Subcutaneous abdominal adipose tissue (tissue), 5 donors: ENCODE data around the gene SLC6A3.

Experiments used
- H3K27ac ChIP-seq: one replicate; pipeline ENCODE4 v1.7.0; 2013; ENCODE audit warnings: low read depth, mild to moderate bottlenecking, inconsistent platforms, low read length, moderate library complexity
- H3K27me3 ChIP-seq, 5 donors: one replicate each; pipeline ENCODE4 v1.7.0; 2013; ENCODE audit warnings: low read length in 5 of 5, inconsistent platforms in 1 of 5; ENCODE audit not compliant: control insufficient read depth in 5 of 5, insufficient read depth in 4 of 5
- H3K36me3 ChIP-seq, 5 donors: one replicate each; pipeline ENCODE4 v1.7.0; 2013; ENCODE audit warnings: low read length in 5 of 5; ENCODE audit not compliant: control insufficient read depth in 5 of 5, insufficient read depth in 5 of 5
- H3K4me1 ChIP-seq, 5 donors: one replicate each; pipeline ENCODE4 v1.7.0; 2013; ENCODE audit warnings: low read length in 5 of 5, mild to moderate bottlenecking in 3 of 5, moderate library complexity in 1 of 5; ENCODE audit not compliant: control insufficient read depth in 5 of 5, insufficient read depth in 5 of 5
- H3K4me3 ChIP-seq, 5 donors: one replicate each; pipeline ENCODE4 v1.7.0; 2013; ENCODE audit warnings: low read length in 5 of 5, low read depth in 1 of 5
- H3K9ac ChIP-seq, 5 donors: one replicate each; pipeline ENCODE4 v1.7.0; 2013; ENCODE audit warnings: low read length in 5 of 5, mild to moderate bottlenecking in 4 of 5, moderate library complexity in 3 of 5
- H3K9me3 ChIP-seq, 5 donors: one replicate each; pipeline ENCODE4 v1.7.0; 2013; ENCODE audit warnings: low read length in 5 of 5; ENCODE audit not compliant: control insufficient read depth in 5 of 5
- donor health status: healthy.
- donor health status: healthy.
- donor health status: healthy.
- donor health status: healthy.
- donor health status: healthy.

Gene SLC6A3

DNA sequence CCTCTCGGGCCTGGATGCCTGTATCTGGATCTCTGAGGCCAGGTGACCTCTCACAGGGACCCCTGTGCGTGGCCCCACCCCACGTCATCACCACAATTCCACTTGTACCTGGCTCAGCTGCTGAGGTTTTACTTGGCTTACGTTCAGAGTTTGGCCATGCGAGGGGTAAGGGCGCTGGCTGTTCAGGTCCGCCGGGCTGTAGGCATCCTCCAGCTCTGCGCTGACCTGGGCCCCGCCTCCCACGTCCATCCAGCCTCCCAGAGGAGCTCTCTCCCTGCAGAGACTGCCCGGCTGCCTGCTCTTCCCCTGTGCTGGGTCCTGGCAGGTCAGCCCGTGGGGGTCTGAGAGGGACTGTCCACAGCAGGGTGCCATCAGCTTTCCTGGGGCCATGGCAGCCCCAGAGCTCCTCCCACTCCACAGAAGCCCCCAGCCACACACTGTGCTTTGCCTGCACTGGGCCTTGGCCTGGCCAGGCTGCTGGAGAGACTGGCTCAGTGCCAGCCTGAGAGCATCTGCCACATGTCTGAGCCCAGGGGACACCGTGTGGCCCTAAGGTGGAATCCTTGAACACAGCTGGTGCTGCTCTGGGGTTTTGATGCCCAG is 43.6 kb downstream of the SLC6A3 start:
- peaks cover 6 to 20% (median 14%) of the 10 kb centered on the region in 5 donors for H3K9me3 ChIP-seq
- H3K9ac ChIP-seq = no peak overlapping the region
- no peak overlapping the region for H3K4me3 ChIP-seq
- H3K36me3 ChIP-seq = no peaks in the 10 kb centered on the region
- H3K27ac ChIP-seq = no peak overlapping the region
- H3K27me3 ChIP-seq = peaks cover 9 to 32% (median 18%) of the 10 kb centered on the region in 5 donors
- no peaks in the 10 kb centered on the region for H3K4me1 ChIP-seq

DNA sequence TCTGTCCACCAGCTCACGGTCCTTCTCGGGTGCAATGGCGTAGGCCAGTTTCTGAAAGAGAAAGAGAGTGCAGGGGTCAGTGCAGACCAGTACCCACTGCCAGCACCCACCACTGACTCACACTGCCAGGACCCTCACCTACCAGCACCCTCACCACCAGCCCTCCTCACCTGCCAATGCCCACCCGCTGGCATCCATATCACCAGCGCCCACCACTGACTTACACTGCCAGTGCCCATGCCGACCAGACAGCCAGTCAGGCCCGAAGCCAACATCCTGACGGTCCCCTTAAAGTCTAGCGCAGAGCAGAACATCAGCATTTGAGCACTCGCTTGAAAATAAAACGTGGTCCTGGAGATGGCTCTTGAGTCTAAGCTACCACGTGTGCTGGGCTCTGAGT is 44.3 kb downstream of the SLC6A3 start:
- Histone ChIP-seq H3K9me3 (peaks cover 6 to 20% (median 14%) of the 10 kb centered on the region in 5 donors), H3K9ac (no peak overlapping the region), H3K27me3 (peaks cover 11 to 36% (median 25%) of the 10 kb centered on the region in 5 donors), H3K36me3 (no peaks in the 10 kb centered on the region), H3K4me1 (no peaks in the 10 kb centered on the region), H3K27ac (no peak overlapping the region), H3K4me3 (no peak overlapping the region)

DNA sequence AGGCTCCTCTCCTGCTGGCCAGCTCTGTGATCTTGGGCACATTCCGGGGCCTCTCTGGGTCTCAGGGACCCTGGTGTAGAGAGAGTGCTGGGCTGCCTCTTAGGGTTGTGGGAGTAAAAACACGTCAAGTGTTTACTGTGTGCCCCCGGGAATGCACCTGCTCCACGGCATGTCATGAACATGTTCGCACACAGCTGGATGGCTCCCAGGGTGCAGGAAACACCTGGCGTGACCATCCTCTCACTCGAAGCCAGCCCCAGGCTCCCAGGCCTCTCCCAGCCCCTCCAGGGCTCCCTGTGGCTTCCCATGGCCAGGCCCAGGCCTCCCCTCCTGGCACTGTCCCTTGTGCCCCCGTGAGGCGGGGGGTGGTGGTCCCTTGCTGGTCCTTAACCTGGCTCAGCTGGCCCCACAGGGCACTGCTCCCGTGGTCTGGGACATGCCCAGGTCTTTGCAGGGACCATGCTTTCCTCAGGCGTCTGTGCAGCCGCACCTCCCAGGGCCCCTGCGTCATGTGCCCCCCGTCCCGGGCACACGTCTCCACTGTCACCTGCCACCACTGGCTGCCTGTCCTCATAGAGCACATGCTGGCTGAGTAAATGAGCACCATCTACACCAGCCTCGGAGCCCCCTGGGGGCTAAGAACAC is 44.9 kb downstream of the SLC6A3 start:
- Histone ChIP-seq H3K27me3 (peaks cover 14 to 39% (median 25%) of the 10 kb centered on the region in 5 donors), H3K9ac (no peak overlapping the region), H3K36me3 (no peaks in the 10 kb centered on the region)

DNA sequence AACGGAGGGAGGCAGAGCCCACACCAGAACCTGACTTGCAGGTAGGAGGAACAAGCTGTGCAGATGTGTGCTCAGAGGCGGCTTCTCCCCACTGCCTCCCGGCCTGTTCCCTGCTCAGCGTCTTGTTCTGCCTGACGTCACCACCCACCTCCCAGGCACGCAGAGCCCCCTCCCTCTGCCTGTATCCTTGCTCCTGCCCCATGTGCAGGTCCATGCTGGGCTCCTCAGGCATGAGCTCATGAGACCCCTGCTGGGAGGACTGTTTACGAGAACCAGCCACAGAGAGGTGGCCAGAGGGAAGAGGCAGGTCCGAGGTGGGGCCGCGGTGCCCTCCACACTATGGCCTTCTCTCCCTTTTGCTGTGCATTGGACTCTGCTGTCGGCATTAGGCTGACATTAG is 45.5 kb downstream of the SLC6A3 start:
- Histone ChIP-seq H3K4me1 (no peaks in the 10 kb centered on the region), H3K9ac (no peak overlapping the region), H3K27ac (no peak overlapping the region), H3K27me3 (peaks cover 16 to 42% (median 28%) of the 10 kb centered on the region in 5 donors), H3K9me3 (peaks cover 6 to 20% (median 14%) of the 10 kb centered on the region in 5 donors), H3K4me3 (no peak overlapping the region), H3K36me3 (no peaks in the 10 kb centered on the region)

More for the DNA sequence above, 44.9 kb downstream of the SLC6A3 start:
- H3K4me1 ChIP-seq = no peaks in the 10 kb centered on the region
- no peak overlapping the region for H3K27ac ChIP-seq
- H3K9me3 ChIP-seq = peaks cover 6 to 20% (median 14%) of the 10 kb centered on the region in 5 donors
- no peak overlapping the region for H3K4me3 ChIP-seq

DNA sequence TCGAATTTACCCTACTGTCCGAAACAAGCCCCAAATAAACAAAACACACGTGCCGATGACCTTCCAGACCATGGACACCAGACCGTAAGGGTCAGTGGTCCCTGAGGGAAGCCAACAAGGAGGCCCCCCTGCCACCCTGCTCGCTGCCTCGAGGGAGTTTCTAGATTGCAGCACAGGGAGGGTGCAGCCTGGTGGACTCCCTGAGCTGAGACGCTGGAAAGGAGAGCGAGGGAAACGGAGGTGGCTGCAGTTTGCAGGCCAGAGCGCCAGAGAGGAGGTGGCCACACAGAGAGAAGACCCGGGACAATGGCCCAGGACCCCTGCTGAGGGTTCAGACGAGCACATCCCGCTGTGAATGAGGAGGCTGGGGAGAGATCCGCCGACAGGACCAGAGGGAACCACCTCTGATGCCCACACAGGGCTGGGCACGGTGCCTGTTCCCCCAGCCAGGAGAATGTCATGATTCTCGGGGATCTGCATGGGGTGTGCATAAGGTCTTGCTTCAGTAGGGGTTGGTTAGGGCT is 48.9 kb downstream of the SLC6A3 start:
- Histone ChIP-seq H3K27me3 (peaks cover 20 to 52% (median 51%) of the 10 kb centered on the region in 5 donors), H3K9me3 (peaks cover 6 to 20% (median 14%) of the 10 kb centered on the region in 5 donors), H3K4me1 (no peaks in the 10 kb centered on the region), H3K9ac (no peak overlapping the region), H3K27ac (no peak overlapping the region), H3K4me3 (no peak overlapping the region), H3K36me3 (no peaks in the 10 kb centered on the region)

DNA sequence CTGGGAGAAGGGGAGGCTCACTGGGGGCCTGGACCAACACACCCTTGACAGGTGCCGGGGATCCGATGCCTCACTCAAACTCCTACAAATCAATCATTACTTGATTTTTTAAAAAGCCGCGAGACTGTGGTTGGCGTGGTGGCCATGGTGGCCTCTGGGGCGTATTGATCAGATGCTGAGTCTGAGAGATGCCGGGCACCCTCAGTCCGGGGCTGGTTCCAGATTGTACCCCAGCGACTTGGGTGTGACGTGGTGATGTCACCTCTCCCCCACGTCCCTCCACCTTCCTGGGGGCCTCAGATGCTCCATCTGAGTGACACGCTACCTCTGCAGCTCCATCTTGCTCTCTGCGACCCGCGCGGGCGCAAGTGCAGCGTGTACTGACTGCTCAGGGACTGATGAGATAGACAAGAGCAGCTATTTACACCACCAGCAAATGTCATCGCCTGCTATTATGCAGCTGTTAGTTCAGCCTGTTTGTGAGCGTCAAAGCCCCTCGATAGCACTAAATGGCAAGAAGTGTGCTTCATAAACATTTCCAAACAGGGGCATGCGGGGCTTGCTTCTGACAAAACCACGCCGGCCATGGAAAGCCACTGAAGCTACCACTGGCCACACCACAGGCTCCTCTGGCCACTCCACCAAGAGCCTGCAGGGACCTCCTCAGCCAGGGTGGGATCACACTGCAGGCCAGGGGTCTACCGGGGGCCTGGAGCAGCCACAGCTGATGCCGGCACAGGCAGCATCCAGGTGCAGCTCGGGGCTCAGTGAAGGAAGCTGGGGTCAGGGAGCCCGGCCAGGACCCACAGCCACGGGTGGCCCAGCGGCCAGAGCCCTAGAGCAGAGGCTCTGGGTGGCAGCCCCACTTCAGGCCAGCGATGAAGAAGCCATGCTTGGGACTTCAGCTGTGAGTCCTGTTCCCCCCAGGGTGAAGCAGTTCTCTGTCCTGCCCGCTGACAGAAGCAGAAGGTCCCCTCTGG is 50.1 kb downstream of the SLC6A3 start:
- no peak overlapping the region for H3K9ac ChIP-seq
- peaks cover 6 to 19% (median 14%) of the 10 kb centered on the region in 5 donors for H3K9me3 ChIP-seq
- no peaks in the 10 kb centered on the region for H3K36me3 ChIP-seq
- no peaks in the 10 kb centered on the region for H3K4me1 ChIP-seq
- peaks cover 24 to 55% (median 50%) of the 10 kb centered on the region in 5 donors for H3K27me3 ChIP-seq
- no peak overlapping the region for H3K4me3 ChIP-seq
- H3K27ac ChIP-seq = no peak overlapping the region

DNA sequence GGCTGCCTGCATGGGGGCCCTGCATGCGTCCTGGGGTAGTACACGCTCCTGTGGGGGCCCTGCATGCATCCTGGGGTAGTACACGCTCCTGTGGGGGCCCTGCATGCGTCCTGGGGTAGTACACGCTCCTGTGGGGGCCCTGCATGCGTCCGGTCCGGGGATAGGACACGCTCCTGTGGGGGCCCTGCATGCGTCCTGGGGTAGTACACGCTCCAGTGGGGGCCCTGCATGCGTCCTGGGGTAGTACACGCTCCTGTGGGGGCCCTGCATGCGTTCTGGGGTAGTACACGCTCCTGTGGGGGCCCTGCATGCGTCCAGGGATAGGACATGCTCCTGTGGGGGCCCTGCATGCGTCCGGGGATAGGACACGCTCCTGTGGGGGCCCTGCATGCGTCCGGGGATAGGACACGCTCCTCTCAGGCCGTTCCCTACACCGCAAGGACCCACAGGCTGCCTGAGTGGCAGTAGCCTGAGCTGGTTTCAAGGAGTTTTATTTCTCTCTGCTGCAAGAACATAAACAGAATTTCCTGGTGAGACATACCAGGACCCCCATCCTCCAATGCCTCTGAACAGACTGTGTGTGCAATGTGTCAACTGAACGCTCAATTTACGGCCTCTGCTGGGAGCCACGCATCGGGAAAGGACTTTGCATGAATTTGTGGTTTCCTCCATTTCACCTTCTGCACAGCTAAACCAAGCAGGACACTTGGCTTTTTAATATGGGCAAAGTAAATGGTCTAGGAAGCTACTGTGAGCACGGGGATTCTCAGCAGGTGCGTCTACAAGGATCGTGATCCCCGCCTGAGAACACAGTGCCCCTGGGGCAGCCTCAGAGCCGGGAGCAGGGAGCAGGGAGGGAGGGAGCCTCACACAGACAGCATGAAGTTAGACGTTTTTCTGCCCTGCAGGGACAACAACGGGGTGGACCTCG is 51.4 kb downstream of the SLC6A3 start:
- peaks cover 0 to 7% (median 3%) of the 10 kb centered on the region in 5 donors for H3K9me3 ChIP-seq
- no peak overlapping the region for H3K4me3 ChIP-seq
- no peaks in the 10 kb centered on the region for H3K4me1 ChIP-seq
- no peak overlapping the region for H3K27ac ChIP-seq
- peaks cover 25 to 56% (median 48%) of the 10 kb centered on the region in 5 donors for H3K27me3 ChIP-seq
- no peak overlapping the region for H3K9ac ChIP-seq
- H3K36me3 ChIP-seq = no peaks in the 10 kb centered on the region

DNA sequence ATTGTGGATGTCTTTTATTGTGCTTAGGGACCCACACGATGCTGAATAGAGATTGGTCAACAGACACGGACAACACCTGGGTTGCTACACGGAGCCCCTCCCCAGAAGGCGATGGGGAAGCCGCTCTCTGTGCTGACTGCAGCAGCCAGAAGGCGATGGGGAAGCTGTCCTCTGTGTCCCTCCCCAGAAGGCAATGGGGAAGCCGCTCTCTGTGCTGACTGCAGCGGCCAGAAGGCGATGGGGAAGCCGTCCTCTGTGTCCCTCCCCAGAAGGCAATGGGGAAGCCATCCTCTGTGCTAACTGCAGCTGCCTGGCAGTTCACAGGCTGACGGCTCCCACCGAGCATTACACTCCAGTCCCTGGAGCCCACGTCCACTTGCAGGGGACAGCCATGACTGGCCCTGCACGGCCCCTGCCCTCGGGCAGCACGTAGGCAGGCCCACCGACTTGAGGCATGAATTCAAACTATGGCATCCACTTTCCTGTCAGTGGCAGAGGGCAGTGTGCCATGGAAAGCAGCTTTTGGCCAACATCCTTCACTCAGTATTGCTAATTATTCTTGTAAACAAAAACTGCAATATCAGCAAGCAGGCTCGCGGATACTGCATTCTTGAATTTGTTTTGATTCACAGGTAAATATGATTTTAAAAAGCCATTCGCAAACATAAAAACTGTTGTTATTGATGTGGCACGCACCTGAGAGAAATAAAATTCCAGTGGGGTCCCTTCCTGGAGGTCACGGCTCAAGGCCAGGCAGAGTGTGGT is 52.3 kb downstream of the SLC6A3 start:
- Histone ChIP-seq H3K4me1 (no peaks in the 10 kb centered on the region), H3K27me3 (peaks cover 25 to 56% (median 53%) of the 10 kb centered on the region in 5 donors), H3K4me3 (no peak overlapping the region), H3K36me3 (no peaks in the 10 kb centered on the region), H3K9ac (no peak overlapping the region), H3K9me3 (no peaks in the 10 kb centered on the region), H3K27ac (no peak overlapping the region)
